GM21723 (cell line): ENCODE measurements around the gene TTC31.

Experiments
- ATAC-seq: cut with Tn5 transposase; IDR thresholded peaks from one replicate; pipeline ENCODE4 v1.9.1; 2021; ENCODE audit warnings: mild to moderate bottlenecking, moderate library complexity; ENCODE audit not compliant: unreplicated experiment

Gene TTC31

DNA sequence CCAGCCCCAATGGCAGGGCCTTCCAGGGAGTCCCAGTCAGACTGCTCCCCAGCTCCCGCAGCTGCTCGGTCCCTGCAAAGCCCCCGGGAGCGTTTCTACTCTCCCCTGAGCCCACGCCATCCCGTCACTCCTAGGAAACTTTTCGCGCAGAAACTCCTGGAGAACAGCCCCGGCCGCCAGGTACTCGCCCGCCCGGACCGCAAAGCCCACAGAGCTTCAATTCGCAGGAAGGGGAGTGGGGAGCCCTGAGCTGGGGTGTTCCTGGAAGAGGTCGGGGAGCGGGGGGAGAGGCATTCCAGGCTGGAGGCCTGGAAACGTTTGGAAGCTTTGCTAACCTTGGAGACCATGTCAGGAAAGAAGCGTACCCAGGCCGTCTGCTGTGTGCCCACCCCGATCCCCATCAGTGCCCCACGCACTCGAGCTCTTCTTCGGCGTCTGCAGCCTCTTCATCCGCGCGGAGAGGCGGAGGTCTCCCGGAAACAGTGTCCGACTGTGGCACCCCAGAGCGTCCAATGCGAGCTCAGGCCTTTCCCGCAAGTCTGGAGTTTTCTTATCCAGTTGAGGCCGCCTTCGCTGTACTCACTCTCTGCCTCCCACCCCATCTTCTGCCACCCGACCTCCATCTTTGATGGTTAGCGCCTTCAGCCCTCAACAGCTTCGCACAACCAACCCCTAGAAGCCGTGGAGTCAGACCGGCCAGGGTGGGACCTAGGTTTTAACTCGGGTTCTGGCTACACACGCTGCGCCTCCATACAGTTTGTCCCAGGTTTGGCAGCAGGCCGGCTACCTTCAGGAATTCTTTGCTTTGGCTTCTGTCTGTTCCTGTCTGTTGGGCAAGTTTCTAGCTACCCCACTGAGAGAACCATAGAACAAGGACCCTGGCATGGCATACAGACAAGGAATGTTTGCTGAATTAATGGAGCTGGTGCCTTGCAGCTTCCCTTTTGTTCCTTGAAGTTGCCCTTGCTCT, 20.9 kb downstream of the TTC31 start:
- no peak for ATAC-seq

- no peak for ATAC-seq
Observed at GRCh38 chr2:74504591-74504990, 21.7 kb downstream of the TTC31 start.

GRCh38 chr2:74505448-74506246, 22.8 kb downstream of the TTC31 start:
- ATAC-seq: no peak

- ATAC-seq: peak; percentile 88
Observed at GRCh38 chr2:74507145-74507925, 24.5 kb downstream of the TTC31 start, which contains the start of gene PCGF1. Gene PCGF1, minus strand, starts transcription at chr2:74507695. Its CDS starts 27 bp downstream, at chr2:74507668.

DNA sequence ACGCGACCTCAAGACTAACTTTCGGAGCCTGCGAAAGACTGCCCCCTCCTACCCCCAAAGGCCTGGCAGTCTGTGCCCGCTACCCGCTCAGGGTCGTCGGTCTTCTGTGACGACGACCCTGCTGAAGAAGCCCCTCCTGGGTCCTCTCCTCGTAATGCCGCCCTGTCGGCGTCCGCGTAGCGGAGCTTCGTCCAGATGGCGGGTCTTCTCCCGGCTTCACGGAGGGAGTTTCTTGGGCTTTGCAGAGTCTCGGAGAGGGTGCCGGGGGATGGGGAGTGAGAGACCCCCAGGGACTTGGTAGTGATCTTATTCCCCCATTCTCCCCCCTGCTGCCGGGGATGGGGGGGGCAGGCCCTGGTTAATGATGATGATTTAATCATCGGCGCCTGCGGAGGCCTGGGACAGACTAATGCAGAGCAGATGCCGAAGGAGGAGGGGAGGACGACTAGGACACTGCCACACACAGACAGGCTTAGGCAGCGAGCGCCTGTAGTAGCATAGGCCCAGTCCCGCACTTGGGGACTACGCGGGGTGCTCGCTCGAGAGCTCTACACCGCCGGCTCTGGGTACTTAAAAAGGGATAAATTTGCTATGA, 25.1 kb downstream of the TTC31 start:
- peak; percentile 20 for ATAC-seq

DNA sequence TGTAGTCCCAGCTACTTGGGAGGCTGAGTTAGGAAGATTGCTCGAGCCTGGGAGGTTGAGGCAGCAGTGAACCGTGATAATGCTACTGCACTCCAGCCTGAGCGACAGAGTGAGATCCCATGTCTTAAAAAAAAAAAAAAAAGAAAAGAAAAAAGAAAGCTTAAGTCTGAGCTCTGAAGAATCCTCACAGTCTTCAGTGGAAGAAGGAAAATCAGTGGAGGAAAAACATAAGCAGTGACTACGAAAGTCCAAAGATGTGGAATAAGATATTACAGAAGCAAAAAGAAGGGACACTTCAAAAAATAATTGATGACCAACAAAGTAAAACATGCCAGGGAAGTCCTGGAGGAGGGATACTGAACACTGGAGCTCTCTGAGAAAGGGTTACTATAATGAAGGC, 27.4 kb downstream of the TTC31 start:
- ATAC-seq: no peak

- ATAC-seq: no peak
Observed at GRCh38 chr2:74511104-74511989, 28.5 kb downstream of the TTC31 start.

DNA sequence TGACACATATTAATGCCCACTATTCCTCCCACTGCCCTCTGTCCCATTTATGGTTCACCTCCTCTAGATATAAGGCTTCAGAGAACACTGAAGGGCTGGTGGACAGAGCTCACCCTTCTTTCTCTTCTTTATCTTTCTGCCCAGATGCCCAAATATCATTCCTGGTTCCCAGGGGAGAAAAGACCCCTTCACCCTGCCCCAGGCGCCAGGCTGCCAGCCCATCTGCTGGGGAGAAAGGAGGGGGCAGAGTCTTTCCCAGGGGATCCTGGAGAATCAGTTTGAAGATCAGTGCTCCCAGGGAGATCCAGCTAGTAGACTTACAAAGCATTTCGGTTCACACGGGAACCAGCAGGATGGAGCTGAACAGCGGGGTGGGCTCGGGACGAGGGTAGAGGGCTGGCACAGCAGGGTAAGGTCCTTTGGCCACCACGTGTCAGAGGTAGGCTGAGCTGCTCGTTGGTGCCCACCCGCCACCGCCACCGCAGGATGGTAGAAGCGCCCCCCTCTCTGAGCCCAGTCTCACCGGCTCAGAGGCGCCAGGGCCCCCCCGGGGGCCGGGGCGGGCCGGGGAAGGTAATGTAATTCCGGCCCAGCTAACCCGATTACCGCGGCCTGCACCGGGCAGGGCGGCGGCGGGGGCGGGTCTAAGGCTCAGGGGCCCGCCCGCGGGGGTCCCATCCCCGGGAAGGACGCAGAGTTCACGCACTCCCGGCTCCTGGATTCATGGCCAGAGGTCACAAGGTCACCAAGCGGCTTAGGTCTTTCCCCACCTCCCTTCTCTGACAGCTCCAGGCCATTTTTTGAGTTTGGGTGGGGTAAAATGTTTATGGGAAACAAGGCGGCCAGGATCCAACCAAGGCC, 30.1 kb downstream of the TTC31 start:
- no peak for ATAC-seq

DNA sequence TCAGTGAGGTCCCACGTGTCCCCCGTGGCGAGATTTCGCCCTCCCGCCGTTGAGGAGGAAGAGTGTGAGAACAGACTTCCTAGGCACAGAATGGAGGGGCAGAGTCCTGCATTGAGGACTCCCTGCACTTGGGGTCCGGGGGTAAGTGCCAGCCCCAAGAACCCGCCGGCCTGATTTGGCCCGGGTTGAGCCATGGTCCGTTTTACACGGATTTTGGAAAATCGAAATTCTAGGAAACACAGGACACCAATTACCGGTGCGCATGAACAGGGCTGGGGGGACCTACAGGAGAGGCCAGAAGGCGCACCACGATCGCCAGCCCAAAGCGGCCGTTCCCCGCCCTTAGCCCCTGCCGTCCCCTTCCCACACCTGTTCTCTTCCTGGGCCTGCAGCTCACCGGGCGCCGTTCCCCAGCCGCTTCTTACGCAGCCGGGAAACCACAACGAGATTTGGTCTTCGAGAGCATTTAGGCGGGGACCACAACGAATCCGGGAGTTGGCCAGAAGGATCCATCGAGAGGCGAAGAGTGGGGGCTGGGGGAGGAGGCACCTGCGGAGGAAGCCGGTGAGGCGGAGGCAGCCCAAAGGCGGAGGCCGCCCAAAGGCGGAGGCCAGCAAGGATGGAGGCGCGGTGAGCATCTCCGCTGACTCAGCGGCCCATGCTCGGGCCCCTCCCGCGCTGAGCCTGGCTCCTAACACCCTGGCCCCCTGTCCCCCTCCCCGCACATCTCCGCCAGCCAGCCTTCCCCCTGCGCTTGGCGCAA, 30.9 kb downstream of the TTC31 start:
- ATAC-seq: no peak

GRCh38 chr2:74514368-74515270, 31.7 kb downstream of the TTC31 start, which contains the start of gene TLX2:
Gene TLX2, plus strand, starts transcription at chr2:74514450. Its CDS starts 357 bp downstream, at chr2:74514807.
- ATAC-seq: no peak

DNA sequence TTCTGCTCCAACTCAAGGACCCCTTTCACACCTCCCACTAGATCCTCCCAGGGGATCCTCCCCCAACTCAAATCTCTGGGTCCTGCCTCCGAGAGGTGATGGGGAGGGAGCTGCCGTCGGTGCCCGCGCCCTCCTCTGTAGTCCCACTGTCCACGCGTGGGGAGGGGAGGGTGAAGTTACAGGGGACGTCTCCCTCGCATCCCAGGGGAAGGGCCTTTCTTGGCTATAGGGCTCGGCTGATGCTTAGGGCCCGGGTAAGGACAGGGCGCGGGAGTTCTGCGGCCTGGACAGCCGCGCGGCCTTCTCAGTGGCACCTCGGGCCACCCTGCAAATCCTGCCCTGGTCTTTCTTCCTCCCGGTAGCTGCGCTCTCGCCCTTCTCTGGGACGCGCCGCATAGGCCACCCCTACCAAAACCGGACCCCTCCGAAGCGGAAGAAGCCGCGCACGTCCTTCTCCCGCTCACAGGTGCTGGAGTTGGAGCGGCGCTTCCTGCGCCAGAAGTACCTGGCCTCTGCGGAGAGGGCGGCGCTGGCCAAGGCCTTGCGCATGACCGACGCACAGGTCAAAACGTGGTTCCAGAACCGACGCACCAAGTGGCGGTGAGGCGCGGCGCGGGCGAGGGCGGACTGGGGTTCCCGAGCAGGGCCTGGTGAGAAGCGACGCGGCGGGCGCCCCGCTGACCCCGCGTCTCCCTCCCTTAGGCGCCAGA, 32.5 kb downstream of the TTC31 start:
- no peak for ATAC-seq

DNA sequence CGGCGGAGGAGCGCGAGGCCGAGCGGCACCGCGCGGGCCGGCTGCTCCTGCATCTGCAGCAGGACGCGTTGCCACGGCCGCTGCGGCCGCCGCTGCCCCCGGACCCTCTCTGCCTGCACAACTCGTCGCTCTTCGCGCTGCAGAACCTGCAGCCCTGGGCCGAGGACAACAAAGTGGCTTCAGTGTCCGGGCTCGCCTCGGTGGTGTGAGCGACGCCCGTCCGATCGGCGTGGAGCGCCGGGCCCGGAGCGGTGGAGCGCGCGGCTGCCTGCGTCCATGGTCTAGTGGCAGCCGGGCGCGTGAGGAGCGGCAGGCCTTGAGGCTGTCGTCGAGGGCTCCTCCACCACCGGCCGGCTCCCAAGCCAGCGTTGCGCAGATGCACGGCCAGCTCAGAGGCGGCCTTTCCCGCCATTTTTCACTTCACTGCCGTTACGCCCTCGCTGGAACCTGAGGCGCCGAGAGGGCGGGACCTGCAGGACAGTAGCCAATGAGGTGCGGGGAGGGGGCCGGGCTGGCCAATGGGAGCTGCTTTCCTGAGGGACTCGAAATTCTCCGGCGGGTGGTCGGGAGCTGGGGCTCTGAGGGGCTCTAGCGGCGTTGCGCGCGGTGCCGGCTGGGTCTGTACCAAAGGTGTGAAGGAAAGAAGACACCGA, 33.2 kb downstream of the TTC31 start:
- peak; percentile 61 for ATAC-seq

DNA sequence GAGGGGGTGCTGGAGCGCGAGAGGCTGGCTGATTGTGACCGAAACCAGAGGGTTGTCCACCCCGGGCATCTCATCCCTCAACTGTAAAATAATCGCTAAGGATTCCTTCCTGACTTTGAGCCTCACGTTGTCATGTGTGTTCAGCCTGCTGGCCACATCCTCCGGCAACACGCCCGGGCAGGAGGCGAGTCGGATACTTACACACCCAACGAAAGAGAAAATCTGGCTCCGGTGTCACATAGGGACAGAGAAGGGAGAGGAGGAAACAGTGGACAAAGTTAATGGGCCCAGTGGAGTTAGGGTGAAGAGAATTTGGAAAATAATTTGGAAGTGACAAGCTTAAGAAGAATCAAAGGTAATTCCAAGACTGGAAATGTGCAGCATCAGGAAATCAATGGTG, 33.8 kb downstream of the TTC31 start:
- ATAC-seq: no peak

DNA sequence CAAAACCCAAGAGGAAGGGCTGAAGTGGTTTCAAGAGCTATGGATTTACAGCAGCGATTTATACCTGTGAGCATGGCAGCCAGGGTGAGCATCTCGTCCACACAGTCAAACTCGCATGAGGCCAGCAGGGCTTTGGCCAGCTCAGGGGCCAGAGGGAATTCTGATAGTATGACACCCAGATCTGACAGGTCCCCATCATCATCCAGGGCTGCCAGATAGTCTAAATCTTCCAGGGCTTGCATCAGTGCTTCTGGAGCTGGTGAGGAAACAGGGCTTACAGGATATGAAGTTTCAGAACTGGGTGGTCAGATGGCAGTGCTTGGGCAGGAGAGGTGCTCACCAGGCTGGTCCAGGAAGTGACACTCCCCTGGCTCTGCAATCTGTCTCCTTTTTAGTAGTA, 39.6 kb downstream of the TTC31 start:
- no peak for ATAC-seq

GRCh38 chr2:74524005-74524404, 41.1 kb downstream of the TTC31 start:
- ATAC-seq: no peak
